ENCODE data around the gene EPS8L1. TPM values are rescaled to one million over a fixed set of nuclear protein-coding genes. Genes with fewer than 3 reads are reported as not detected.

The EPS8L1 gene
- total RNA-seq, 1 experiment from 2014 or later = 111 TPM

- Histone ChIP-seq H3K27ac (no peak overlapping the region), H3F3A (ENCODE audit: insufficient read depth, low read depth) (peaks cover 47% of the 10 kb centered on the region), H3K9me3 (ENCODE audit: insufficient read depth, low read depth) (no peaks in the 10 kb centered on the region), H3K79me2 (ENCODE audit: low read depth) (no peaks in the 10 kb centered on the region), H3K4me3 (no peak overlapping the region), H3K4me1 (replicated peaks; ENCODE audit: insufficient read depth) (no peaks in the 10 kb centered on the region), H3K36me3 (ENCODE audit: low read depth) (peaks cover 7% of the 10 kb centered on the region; the same call in 1 of the 2 replicates), H3K27me3 (ENCODE audit: insufficient read depth, low read depth) (no peaks in the 10 kb centered on the region), H2AFZ (no peak overlapping the region), H4K20me1 (ENCODE audit: insufficient read depth) (peaks cover 2% of the 10 kb centered on the region; the same call in 1 of the 2 replicates), H3K4me2 (no peak overlapping the region), H3K9me2 (ENCODE audit: insufficient read depth) (no peaks in the 10 kb centered on the region)
- DNase-seq = peak in 1 of 2 experiments; percentile 29
- intact Hi-C loops (cut with micrococcal nuclease; ENCODE audit: unreplicated experiment) = no loop called here
- POLR2A ChIA-PET (ENCODE audit: unreplicated experiment) = no interaction called here
- CTCF ChIA-PET = no interaction called here
- TF ChIP-seq EZH2 (IDR thresholded peaks at IDR 0.05; ENCODE audit: low read depth) (no peak), CTCF (conservative IDR thresholded peaks at IDR 0.05) (no peak)
- TSS peak; percentile 65 for BruUV-seq (replicated peaks)
Measured at GRCh38 chr19:55091126-55091910, 15.6 kb downstream of the EPS8L1 start.

- intact Hi-C loops (cut with micrococcal nuclease; ENCODE audit: unreplicated experiment) = no loop called here
- no peaks in the 10 kb centered on the region for H3K79me2 ChIP-seq (ENCODE audit: low read depth)
Measured at GRCh38 chr19:55091955-55092354, 16.3 kb downstream of the EPS8L1 start.

More at GRCh38 chr19:55091955-55092354, 16.3 kb downstream of the EPS8L1 start:
- H3K4me1 ChIP-seq (replicated peaks; ENCODE audit: insufficient read depth) = no peaks in the 10 kb centered on the region
- peak in 1 of 2 experiments; percentile 18 for DNase-seq
- ChIA-PET CTCF (no interaction called here), POLR2A (ENCODE audit: unreplicated experiment) (no interaction called here)
- H2AFZ ChIP-seq = no peak overlapping the region
- H3K4me2 ChIP-seq = no peak overlapping the region
- H3K9me3 ChIP-seq (ENCODE audit: insufficient read depth, low read depth) = no peaks in the 10 kb centered on the region
- BruUV-seq (replicated peaks) = no TSS peak
- peaks cover 5% of the 10 kb centered on the region; the same call in 1 of the 2 replicates for H3K36me3 ChIP-seq (ENCODE audit: low read depth)
- TF ChIP-seq CTCF (conservative IDR thresholded peaks at IDR 0.05) = no peak
- TF ChIP-seq EZH2 (IDR thresholded peaks at IDR 0.05; ENCODE audit: low read depth) = no peak
- H3K4me3 ChIP-seq = no peak overlapping the region
- H3K27me3 ChIP-seq (ENCODE audit: insufficient read depth, low read depth) = no peaks in the 10 kb centered on the region
- no peak overlapping the region for H3K27ac ChIP-seq
- H3F3A ChIP-seq (ENCODE audit: insufficient read depth, low read depth) = peaks cover 47% of the 10 kb centered on the region
- no peaks in the 10 kb centered on the region for H3K9me2 ChIP-seq (ENCODE audit: insufficient read depth)
- peaks cover 2% of the 10 kb centered on the region; the same call in 1 of the 2 replicates for H4K20me1 ChIP-seq (ENCODE audit: insufficient read depth)

Data from PC-9 (cell line).